Measurements from ENCODE around the gene MAPKAP1. TPM values are rescaled to one million over a fixed set of nuclear protein-coding genes. Genes with fewer than 3 reads are reported as not detected.

Gene MAPKAP1
- total RNA-seq, 4 donors from 2014 or later = 59.0 to 98.2 (median 70.9) TPM

DNA sequence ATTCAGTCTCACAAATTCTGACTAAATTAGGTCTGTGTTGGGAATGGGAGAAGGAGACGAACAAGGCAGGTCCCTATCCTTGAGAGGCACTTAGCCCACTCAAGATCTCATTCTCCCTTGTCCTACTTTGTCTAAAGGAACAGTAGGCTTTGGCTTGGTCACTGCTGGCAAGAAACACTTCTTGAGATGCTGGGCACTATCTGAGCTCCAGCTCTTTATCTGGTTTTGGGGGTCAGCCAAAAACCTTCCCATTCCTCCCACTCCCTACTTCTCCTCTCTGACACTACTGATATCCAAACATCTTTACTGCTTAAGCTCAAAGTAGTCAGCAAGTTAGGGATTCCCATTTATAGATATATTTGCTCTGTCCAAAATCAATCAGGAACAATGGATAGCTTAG, 155.2 kb downstream of the MAPKAP1 start:
- Histone ChIP-seq H3K36me3 (no peaks in the 10 kb centered on the region), H3K27me3 (no peaks in the 10 kb centered on the region), H3K4me1 (peaks cover 0 to 4% (median 0%) of the 10 kb centered on the region in 4 donors), H3K27ac (no peak overlapping the region), H3K9me3 (no peaks in the 10 kb centered on the region), H3K4me3 (no peak overlapping the region)
- TF ChIP-seq, protein P1, sequence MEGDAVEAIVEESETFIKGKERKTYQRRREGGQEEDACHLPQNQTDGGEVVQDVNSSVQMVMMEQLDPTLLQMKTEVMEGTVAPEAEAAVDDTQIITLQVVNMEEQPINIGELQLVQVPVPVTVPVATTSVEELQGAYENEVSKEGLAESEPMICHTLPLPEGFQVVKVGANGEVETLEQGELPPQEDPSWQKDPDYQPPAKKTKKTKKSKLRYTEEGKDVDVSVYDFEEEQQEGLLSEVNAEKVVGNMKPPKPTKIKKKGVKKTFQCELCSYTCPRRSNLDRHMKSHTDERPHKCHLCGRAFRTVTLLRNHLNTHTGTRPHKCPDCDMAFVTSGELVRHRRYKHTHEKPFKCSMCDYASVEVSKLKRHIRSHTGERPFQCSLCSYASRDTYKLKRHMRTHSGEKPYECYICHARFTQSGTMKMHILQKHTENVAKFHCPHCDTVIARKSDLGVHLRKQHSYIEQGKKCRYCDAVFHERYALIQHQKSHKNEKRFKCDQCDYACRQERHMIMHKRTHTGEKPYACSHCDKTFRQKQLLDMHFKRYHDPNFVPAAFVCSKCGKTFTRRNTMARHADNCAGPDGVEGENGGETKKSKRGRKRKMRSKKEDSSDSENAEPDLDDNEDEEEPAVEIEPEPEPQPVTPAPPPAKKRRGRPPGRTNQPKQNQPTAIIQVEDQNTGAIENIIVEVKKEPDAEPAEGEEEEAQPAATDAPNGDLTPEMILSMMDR (IDR thresholded peaks at IDR 0.05) = no peak
- no peak for TF ChIP-seq POLR2A (IDR thresholded peaks at IDR 0.05)
- DNase-seq = no peak

DNA sequence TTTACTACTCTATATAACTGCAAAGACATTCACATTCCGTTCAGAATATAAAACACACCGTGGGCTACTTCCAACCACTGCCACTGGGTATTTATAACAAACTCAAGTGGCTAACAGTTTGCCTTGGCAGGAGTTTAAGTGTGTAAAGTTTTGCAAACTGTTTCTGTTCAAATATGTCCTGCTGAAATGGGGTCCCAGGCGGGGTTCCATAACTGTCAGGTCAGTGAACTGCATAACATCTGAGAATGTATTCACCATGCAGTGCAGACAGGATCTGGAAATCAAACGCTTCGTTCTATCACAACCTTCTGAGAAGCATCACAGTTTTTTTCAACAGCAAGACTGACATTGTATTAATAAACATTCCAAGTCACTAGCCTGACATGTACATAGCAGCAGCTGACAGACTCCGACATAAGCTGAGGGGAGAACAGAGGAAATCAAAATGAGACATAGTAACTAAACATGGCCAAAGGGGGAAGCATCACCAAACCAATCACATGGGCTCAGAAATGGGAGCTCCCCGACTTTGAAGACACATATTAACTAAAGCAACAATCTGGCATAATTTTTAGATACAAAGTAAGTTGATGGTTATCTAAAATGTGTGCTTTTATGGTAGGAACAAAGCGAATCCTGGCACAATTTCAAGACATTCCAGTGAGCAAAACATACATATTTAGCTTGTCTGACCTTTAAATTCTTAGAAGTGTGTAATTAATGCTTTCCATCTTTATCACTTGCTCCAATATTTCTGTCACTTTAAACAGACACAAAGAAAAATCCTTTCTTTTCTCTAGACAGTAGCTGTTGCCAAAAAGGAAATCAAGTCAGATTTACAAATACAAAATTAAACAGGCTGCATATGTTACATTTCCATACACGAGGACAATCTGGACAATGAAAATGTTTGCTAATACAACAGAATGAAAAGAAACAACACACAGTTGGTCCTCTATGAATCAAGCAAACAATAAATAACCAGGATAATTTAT, 156.8 kb downstream of the MAPKAP1 start:
- TF ChIP-seq POLR2A (IDR thresholded peaks at IDR 0.05) = no peak
- TF ChIP-seq, protein P1 (IDR thresholded peaks at IDR 0.05) = no peak
- H3K4me3 ChIP-seq = no peak overlapping the region
- DNase-seq = no peak
- H3K4me1 ChIP-seq = peaks cover 0 to 4% (median 0%) of the 10 kb centered on the region in 4 donors
- no peaks in the 10 kb centered on the region for H3K9me3 ChIP-seq
- no peaks in the 10 kb centered on the region for H3K27me3 ChIP-seq
- no peaks in the 10 kb centered on the region for H3K36me3 ChIP-seq
- peak overlapping the region in 2 of 4 donors; percentile 41 to 47 for H3K27ac ChIP-seq

DNA sequence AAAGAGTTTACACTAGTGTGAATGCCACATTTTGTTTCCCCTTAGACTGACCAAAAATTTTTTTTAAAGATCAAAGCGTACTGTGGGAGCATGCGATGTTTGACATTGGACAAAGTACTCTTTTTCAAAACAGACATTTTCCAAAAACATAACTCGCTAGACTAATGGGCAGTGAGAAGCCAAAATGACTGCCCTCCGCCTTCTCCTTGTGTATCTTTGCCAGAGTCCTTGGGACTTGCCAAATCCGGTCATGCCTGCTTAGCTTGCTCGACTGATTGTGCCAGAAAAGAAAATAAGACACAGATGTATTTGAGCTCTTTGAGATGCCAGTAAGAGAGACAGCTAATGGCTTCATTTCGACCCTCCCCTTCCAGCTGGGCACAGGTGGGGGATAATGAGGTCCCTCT, 157.5 kb downstream of the MAPKAP1 start:
- H3K4me1 ChIP-seq = peaks cover 0 to 4% (median 0%) of the 10 kb centered on the region in 4 donors
- H3K4me3 ChIP-seq = no peak overlapping the region
- no peaks in the 10 kb centered on the region for H3K27me3 ChIP-seq
- peak overlapping the region in 2 of 4 donors; percentile 5 to 41 for H3K27ac ChIP-seq
- DNase-seq = no peak
- no peaks in the 10 kb centered on the region for H3K36me3 ChIP-seq
- no peak for TF ChIP-seq POLR2A (IDR thresholded peaks at IDR 0.05)
- TF ChIP-seq, protein P1 (IDR thresholded peaks at IDR 0.05) = no peak
- no peaks in the 10 kb centered on the region for H3K9me3 ChIP-seq

DNA sequence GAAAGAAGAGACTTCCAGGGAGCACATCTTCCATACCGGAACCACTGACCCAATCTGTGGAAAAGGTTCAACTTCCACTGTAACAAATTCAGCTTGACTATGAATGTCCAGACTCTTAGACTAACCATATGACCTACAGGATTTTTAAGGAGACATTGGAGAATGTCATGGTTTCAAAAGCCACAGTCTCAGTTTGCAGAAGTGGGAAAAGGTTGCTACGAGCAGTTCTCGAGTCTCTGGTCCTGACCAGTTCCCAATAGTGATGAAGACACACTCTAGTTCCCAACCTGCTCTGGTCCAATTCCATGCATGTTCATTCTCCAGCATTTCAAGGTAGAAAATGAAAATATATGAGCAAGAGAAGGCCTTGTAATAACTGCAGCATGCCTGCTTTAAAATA, 158.0 kb downstream of the MAPKAP1 start:
- no peaks in the 10 kb centered on the region for H3K27me3 ChIP-seq
- H3K4me3 ChIP-seq = no peak overlapping the region
- DNase-seq = no peak
- TF ChIP-seq, protein P1 (IDR thresholded peaks at IDR 0.05) = no peak
- no peak for TF ChIP-seq POLR2A (IDR thresholded peaks at IDR 0.05)
- no peaks in the 10 kb centered on the region for H3K36me3 ChIP-seq
- no peaks in the 10 kb centered on the region for H3K9me3 ChIP-seq
- H3K4me1 ChIP-seq = peaks cover 0 to 4% (median 0%) of the 10 kb centered on the region in 4 donors
- peak overlapping the region in 1 of 4 donors; percentile 41 for H3K27ac ChIP-seq

DNA sequence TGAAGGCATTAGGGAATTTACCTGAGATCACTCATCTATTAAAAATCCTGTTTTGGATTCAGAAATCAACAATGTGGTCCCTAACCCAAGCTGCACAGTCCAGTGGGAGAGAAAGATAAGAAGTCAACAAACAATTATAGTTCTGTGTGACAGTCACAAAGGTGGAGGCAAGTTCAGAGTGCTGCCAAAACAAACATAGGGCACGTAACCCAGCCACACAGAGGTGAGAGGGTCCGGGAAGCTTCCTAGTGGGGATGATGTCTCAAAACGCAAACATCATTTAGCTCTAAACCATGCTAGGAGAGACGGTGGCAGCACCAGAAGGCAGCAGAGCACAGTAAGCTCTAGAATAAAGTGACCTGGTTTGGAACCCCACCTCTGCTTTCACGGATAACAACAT, 158.9 kb downstream of the MAPKAP1 start:
- H3K4me1 ChIP-seq = peaks cover 0 to 4% (median 0%) of the 10 kb centered on the region in 4 donors
- no peaks in the 10 kb centered on the region for H3K9me3 ChIP-seq
- DNase-seq = no peak
- no peaks in the 10 kb centered on the region for H3K36me3 ChIP-seq
- no peak overlapping the region for H3K4me3 ChIP-seq
- H3K27me3 ChIP-seq = no peaks in the 10 kb centered on the region
- TF ChIP-seq POLR2A (IDR thresholded peaks at IDR 0.05) = no peak
- TF ChIP-seq, protein P1 (IDR thresholded peaks at IDR 0.05) = no peak
- H3K27ac ChIP-seq = no peak overlapping the region

Data from Peyer's patch (tissue), 4 donors.